D721Med (cell line): Measurements from ENCODE around the gene CDCP2.

ENCODE experiments used
- DNase-seq: peaks from one replicate; pipeline ENCODE4 v3.0.0; 2011; ENCODE audit warnings: low spot score; ENCODE audit not compliant: insufficient read length
- FAIRE-seq: peaks from 2 replicates; lab custom pipeline; 2011; peaks lifted over from hg19 to GRCh38; lab: Jason Lieb, UNC
- TF ChIP-seq, protein P1 (sequence below): IDR thresholded peaks from 2 replicates; pipeline ENCODE4 v1.5.1; 2012; ENCODE audit warnings: mild to moderate bottlenecking, control low read depth; ENCODE audit not compliant: insufficient read depth; ENCODE audit errors: missing control alignments

Gene CDCP2

DNA sequence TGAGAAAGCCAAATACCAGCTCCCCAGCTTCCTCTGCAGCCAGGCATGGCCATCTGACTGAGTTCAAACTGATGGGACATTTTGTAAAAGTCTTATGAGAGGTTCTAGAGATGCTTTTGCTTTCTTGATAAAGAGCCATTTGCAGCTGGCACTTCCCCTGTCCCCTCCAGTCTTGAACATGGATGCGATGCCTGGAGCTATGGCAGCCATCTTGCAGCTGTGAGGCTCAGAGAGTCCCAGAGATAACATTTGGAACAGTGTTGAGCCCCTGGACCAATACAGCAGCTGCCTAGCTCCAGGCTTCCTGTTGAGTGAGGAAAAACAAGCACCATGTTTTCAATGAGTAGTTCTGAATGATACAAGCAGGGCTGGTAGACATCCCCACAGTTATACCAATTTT lies 13.8 kb downstream of the CDCP2 start:
- FAIRE-seq (no peak), DNase-seq (no peak)
- TF ChIP-seq, protein P1, sequence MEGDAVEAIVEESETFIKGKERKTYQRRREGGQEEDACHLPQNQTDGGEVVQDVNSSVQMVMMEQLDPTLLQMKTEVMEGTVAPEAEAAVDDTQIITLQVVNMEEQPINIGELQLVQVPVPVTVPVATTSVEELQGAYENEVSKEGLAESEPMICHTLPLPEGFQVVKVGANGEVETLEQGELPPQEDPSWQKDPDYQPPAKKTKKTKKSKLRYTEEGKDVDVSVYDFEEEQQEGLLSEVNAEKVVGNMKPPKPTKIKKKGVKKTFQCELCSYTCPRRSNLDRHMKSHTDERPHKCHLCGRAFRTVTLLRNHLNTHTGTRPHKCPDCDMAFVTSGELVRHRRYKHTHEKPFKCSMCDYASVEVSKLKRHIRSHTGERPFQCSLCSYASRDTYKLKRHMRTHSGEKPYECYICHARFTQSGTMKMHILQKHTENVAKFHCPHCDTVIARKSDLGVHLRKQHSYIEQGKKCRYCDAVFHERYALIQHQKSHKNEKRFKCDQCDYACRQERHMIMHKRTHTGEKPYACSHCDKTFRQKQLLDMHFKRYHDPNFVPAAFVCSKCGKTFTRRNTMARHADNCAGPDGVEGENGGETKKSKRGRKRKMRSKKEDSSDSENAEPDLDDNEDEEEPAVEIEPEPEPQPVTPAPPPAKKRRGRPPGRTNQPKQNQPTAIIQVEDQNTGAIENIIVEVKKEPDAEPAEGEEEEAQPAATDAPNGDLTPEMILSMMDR: no peak

DNA sequence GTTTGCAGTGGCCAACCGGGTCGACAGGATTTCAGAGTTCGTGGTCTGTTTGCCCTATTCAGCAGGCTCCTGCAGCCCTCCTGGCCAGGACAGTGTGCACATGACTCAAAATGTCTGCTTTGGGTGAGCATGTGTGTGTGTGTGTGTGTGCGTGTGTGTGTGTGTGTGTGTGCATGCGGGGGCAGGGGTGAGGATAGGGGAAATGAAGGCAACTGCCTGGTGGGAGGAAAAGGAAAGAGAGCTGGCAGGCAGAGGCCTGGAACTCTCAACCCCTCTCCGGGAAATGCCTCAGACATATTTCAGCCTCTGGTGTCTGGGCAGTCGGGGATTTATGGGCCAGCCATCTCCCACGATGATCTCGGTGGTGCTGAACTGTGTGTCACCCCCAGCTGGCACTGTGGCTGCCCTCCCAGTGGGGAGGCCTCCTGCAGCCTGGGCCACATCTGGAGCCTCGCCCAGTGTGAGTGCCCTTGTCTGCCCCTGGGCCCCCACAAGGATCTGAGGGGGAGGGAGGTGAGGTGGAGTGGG lies 15.2 kb downstream of the CDCP2 start:
- FAIRE-seq: no peak
- TF ChIP-seq, protein P1: no peak
- DNase-seq: no peak

DNA sequence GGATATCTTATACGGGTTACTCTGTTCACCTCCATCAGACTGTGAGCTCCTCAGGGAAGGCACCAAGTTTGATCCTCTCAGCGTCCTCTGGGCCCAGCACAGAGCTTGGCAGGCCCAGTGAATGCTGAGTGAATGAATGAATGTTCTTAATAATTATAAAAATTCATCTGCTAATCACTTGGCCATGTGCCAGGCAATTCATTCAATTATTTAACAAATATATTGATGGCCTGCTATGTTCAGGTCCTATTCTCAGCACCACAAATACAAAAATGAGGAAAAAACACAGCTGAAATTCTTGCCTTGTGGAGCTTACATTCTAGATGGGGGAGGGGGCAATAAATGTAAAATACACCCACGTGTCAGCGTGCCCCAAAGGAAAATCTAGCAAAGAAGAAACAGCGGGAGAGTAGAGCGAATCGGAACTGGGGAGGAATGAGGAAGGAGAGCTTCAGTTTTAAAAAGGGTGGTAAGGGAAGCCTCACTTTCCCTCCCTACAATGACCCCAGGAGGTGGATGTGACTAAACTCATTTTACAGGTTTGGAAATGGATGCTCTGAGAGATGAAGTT lies 15.8 kb downstream of the CDCP2 start:
- TF ChIP-seq, protein P1: no peak
- DNase-seq: no peak
- FAIRE-seq: no peak

DNA sequence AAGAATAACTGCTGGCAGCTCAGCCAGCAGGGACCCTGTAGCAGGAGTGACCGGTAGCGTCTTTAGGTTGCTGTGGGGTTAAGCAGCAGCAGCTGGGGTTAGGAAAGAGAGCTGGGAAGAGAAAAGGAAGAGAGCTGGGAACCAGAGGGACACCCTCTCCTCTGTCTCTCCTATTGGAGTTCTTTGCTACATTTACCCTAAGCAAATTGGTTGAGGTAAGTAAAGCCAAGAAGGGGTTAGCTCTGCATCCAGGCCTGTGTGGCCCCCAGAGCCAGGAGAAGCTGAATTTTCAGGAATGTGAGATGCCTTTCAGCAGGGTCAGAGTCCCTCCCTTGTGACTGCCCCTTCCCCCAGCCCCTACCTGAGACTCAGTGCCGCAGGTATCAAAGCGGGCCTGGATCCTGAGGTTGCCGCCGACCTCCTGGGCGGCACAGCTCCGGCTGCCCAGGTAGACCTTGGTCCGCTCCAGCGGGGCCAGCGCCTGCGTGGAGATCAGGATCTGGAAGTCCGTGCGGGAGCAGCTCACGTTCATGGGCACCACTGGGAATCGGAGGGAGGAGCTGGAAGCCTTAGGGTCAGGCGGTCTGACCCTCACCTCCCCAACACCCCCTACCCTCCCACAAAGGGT lies 16.4 kb downstream of the CDCP2 start:
- FAIRE-seq (no peak), DNase-seq (no peak)
- TF ChIP-seq, protein P1: no peak

DNA sequence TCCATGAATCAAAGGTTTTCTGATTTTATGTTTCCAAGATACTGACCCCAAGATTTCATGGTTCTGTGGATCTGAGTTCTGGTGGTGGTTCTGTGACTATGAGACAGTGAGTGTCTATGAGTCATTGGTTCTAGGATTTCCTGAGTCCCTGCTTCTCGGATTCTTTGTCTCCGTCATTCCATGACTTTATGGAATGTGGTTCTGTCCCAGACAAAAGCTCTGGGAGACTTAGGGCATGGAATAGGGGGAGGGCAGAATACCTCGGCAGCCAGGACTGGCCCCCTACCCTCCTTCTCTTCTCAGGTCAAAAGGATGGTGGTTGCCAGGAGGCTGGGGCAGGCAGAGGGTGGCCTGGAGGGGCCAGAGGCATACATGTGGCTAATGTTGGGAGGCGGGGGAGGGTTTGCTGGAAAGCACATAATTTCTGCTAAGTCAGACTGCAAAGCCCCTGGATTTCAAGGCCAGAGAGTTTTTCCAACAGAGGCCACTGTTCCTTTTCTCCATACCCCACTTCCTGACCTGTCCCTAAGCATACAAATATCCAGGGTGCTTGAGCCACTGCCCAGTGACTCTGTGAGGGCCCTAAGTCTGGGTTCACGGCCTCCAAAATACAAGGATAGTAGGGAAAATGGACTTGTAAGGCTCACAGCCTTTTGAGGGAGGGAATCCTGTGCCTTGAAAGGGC lies 17.2 kb downstream of the CDCP2 start:
- TF ChIP-seq, protein P1: no peak
- FAIRE-seq (no peak), DNase-seq (no peak)

DNA sequence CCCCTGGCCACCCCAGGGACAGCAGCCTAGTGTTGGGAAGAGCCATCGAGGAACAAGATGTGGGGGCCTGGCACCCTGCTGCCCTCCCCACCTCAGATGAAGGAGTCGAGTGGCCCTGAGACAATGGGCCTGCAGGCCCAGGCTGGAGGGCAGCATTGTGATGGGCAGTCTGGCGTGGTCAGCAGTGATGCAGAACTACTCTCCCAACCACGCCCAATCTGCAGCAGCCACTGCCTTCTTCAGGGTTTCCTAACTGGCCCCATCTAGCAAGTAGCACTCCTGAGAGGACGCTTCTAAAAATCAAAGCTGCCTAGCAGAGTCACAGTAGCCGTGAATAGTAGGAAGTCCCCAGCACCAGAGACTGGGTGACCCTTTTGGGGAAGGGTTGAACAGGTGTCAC lies 18.5 kb downstream of the CDCP2 start:
- DNase-seq: no peak
- no peak for FAIRE-seq
- TF ChIP-seq, protein P1: no peak

DNA sequence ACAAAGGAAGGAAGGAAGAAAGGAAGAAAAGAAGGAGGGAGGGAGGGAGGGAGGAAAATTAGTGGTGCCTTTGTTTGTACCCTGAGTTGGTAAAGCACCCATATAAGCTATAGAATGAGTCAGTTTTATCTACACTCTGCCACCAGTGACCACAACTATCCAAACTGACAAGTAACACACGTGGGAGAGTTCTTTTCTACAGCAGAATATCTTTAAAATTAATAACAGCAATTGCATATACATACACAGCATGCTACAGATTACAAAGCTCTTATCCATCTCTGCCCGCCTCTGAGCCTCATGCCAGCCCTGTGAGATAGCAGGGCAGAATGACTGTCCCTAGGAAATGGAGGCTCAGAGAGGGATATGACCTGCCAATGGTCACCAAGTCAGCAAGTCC lies 20.3 kb downstream of the CDCP2 start:
- FAIRE-seq: no peak
- TF ChIP-seq, protein P1: no peak
- no peak for DNase-seq
